ENCODE measurements around the gene ZSCAN5A. TPM values are rescaled to one million over a fixed set of nuclear protein-coding genes. Genes with fewer than 3 reads are reported as not detected.

The ZSCAN5A gene
- total RNA-seq, result 5.8 and 9.3 TPM in 2 replicates

GRCh38 chr19:56314381-56315076, at the start of gene ZSCAN5A:
Gene ZSCAN5A (minus strand): TSS chr19:56314839. CDS start chr19:56225046, 89,793 bp downstream.

GRCh38 chr19:56272161-56272798, 42.4 kb downstream of the ZSCAN5A start, which contains the start of gene EDDM13:
Gene EDDM13 (plus strand): TSS chr19:56272748. CDS start chr19:56272835, 87 bp downstream.

GRCh38 chr19:56201973-56202372, 112.7 kb downstream of the ZSCAN5A start, which contains the start of gene ZSCAN5C:
Gene ZSCAN5C (plus strand): TSS chr19:56202273. CDS start chr19:56205914, 3,641 bp downstream.

GRCh38 chr19:56197646-56198045, 117.0 kb downstream of the ZSCAN5A start, which contains the start of gene ZSCAN5B:
Gene ZSCAN5B (minus strand): TSS chr19:56197783. CDS start chr19:56193052, 4,731 bp downstream.

GRCh38 chr19:56175861-56176307, 138.8 kb downstream of the ZSCAN5A start, which contains the start of gene GALP:
Gene GALP (plus strand): TSS chr19:56176008. CDS start chr19:56177109, 1,101 bp downstream.

Other genes starting within 250 kb of the ZSCAN5A start
- 27.1 and 32.4 TPM in 2 replicates for gene ZNF787, start 193.5 kb downstream of the ZSCAN5A start, total RNA-seq
- 10.7 and 20.8 TPM in 2 replicates for gene ZNF444, start 173.6 kb downstream of the ZSCAN5A start, total RNA-seq
- gene GALP, start 138.8 kb downstream of the ZSCAN5A start, total RNA-seq, result not detected in 2 replicates
- gene ZSCAN5B, start 117.1 kb downstream of the ZSCAN5A start, total RNA-seq, result not detected in 2 replicates
- gene ZSCAN5C, start 112.6 kb downstream of the ZSCAN5A start, total RNA-seq, result not detected in 2 replicates
- gene EDDM13, start 42.1 kb downstream of the ZSCAN5A start, total RNA-seq, result 1.4 TPM in 1 of 2 replicates, not detected in the other
- 1.6 and 3.3 TPM in 2 replicates for gene ZNF582, start 78.7 kb upstream of the ZSCAN5A start, total RNA-seq
- 1.5 and 5.7 TPM in 2 replicates for gene ZNF583, start 89.5 kb upstream of the ZSCAN5A start, total RNA-seq
- gene ZNF667, start 162.5 kb upstream of the ZSCAN5A start, total RNA-seq, result 1.5 and 4.5 TPM in 2 replicates
- 1.1 and 2.9 TPM in 2 replicates for gene ZNF471, start 193.0 kb upstream of the ZSCAN5A start, total RNA-seq
- 4.9 and 7.7 TPM in 2 replicates for gene ZFP28, start 224.1 kb upstream of the ZSCAN5A start, total RNA-seq

Data from bladder microvascular endothelial cell (primary cell).